Hepatocyte (in vitro differentiated cells): ENCODE measurements around the gene GPR153. TPM values are rescaled to one million over a fixed set of nuclear protein-coding genes. Genes with fewer than 3 reads are reported as not detected.

Source experiments
- DNase-seq: peaks from one replicate; pipeline ENCODE4 v3.0.0-alpha.2; 2016; ENCODE audit warnings: low spot score
- H2AFZ ChIP-seq: fragments of 200-600 bp; sonication (generic); 2 replicates; pipeline ENCODE4 v1.6.0; 2016; ENCODE audit warnings: antibody characterized with exemption, mild to moderate bottlenecking
- H3K27ac ChIP-seq: fragments of 200-600 bp; sonication (generic); 2 replicates; pipeline ENCODE4 v1.5.1; 2016; ENCODE audit warnings: mild to moderate bottlenecking
- H3K27me3 ChIP-seq: fragments of 200-600 bp; sonication (generic); 2 replicates; pipeline ENCODE4 v1.6.1; 2016
- H3K36me3 ChIP-seq: fragments of 200-600 bp; sonication (generic); replicated peaks from 2 replicates; pipeline ENCODE4 v1.5.1; 2016; ENCODE audit warnings: low read depth; ENCODE audit not compliant: insufficient read depth
- H3K4me1 ChIP-seq: fragments of 200-600 bp; sonication (generic); 2 replicates; pipeline ENCODE4 v1.5.1; 2016; ENCODE audit warnings: mild to moderate bottlenecking, moderate library complexity; ENCODE audit not compliant: insufficient read depth
- H3K4me2 ChIP-seq: fragments of 200-600 bp; sonication (generic); 2 replicates; pipeline ENCODE4 v1.6.0; 2016
- H3K4me3 ChIP-seq: fragments of 200-600 bp; sonication (generic); 2 replicates; pipeline ENCODE4 v1.5.1; 2016; ENCODE audit warnings: mild to moderate bottlenecking
- H3K79me2 ChIP-seq: fragments of 200-600 bp; sonication (generic); 2 replicates; pipeline ENCODE4 v1.6.0; 2017; ENCODE audit warnings: mild to moderate bottlenecking
- H3K9me2 ChIP-seq: fragments of 200-600 bp; sonication (generic); replicated peaks from 2 replicates; pipeline ENCODE4 v1.6.0; 2017; ENCODE audit warnings: mild to moderate bottlenecking; ENCODE audit not compliant: insufficient read depth
- H3K9me3 ChIP-seq: fragments of 200-600 bp; sonication (generic); 2 replicates; pipeline ENCODE4 v1.5.1; 2016; ENCODE audit warnings: low read depth, mild to moderate bottlenecking
- H4K20me1 ChIP-seq: fragments of 200-600 bp; sonication (generic); 2 replicates; pipeline ENCODE4 v1.6.0; 2016; ENCODE audit warnings: mild to moderate bottlenecking; ENCODE audit not compliant: insufficient read depth, poor library complexity, severe bottlenecking
- CTCF ChIP-seq: fragments of 200-600 bp; sonication (generic); IDR thresholded peaks from 2 replicates; pipeline ENCODE4 v1.5.1; 2016; ENCODE audit warnings: antibody characterized with exemption, mild to moderate bottlenecking; ENCODE audit not compliant: poor library complexity
- EZH2 ChIP-seq: fragments of 200-600 bp; sonication (generic); IDR thresholded peaks from 2 replicates; pipeline ENCODE4 v1.6.1; 2016; ENCODE audit warnings: antibody characterized with exemption, mild to moderate bottlenecking, borderline replicate concordance
- EZH2phosphoT487 ChIP-seq: fragments of 200-600 bp; sonication (generic); IDR thresholded peaks from one replicate; pipeline ENCODE4 v1.6.1; 2018; ENCODE audit warnings: antibody characterized with exemption, mild to moderate bottlenecking, low read depth, moderate library complexity; ENCODE audit not compliant: unreplicated experiment, severe bottlenecking
- WGBS: methylation state at CpG from one replicate; pipeline ENCODE4 v1.1.6; 2016; ENCODE audit warnings: low lambda C conversion rate; ENCODE audit errors: missing lambda C conversion rate; 5-methylcytosine and 5-hydroxymethylcytosine counted together
- polyA plus RNA-seq: library from polyadenylated mRNA; unstranded; fragments of >200 nt; fragmentation: Nextera tagmentation; extraction: Ambion mirVana; gene quantifications from 2 replicates; pipeline ENCODE4 v1.2.1, GENCODE V29; 2016
- total RNA-seq: library from RNA; depleted of rRNA; stranded (reverse); fragments of >200 nt; gene quantifications from 2 replicates; pipeline ENCODE4 v1.2.3, GENCODE V29; 2014

The GPR153 gene
- total and polyA plus RNA-seq, 2 experiments from 2014 or later, result 9.1 to 13.5 TPM

GRCh38 chr1:6198646-6199297 lies 62.1 kb downstream of the GPR153 start:
- peaks cover 41% of the 10 kb centered on the region for H4K20me1 ChIP-seq
- under 1% methylated on average over 28 of the region's 31 CpGs for WGBS
- H3K9me2 ChIP-seq, result no peaks in the 10 kb centered on the region

GRCh38 chr1:6197746-6198427 lies 63.0 kb downstream of the GPR153 start:
- 66% methylated on average over 6 of the region's 6 CpGs for WGBS

More at GRCh38 chr1:6198646-6199297, 62.1 kb downstream of the GPR153 start:
- DNase-seq, result no peak
- Histone ChIP-seq H3K27ac (peak overlapping the region; percentile 84), H3K4me3 (peak overlapping the region; percentile 65), H3K9me3 (no peaks in the 10 kb centered on the region), H3K4me2 (peak overlapping the region; percentile 83), H3K27me3 (no peaks in the 10 kb centered on the region), H3K79me2 (peaks cover 54% of the 10 kb centered on the region), H2AFZ (peak overlapping the region; percentile 20), H3K36me3 (no peaks in the 10 kb centered on the region), H3K4me1 (peaks cover 12% of the 10 kb centered on the region)
- TF ChIP-seq EZH2phosphoT487, result no peak
- TF ChIP-seq EZH2, result no peak
- no peak for TF ChIP-seq CTCF

More at GRCh38 chr1:6197746-6198427, 63.0 kb downstream of the GPR153 start:
- peaks cover 63% of the 10 kb centered on the region for H3K79me2 ChIP-seq
- H3K27ac ChIP-seq, result no peak overlapping the region
- no peak for TF ChIP-seq CTCF
- no peak for TF ChIP-seq EZH2phosphoT487
- TF ChIP-seq EZH2, result no peak
- DNase-seq, result no peak
- peaks cover 41% of the 10 kb centered on the region for H4K20me1 ChIP-seq
- H3K4me1 ChIP-seq, result peaks cover 12% of the 10 kb centered on the region
- H2AFZ ChIP-seq, result no peak overlapping the region
- no peaks in the 10 kb centered on the region for H3K9me3 ChIP-seq
- H3K4me2 ChIP-seq, result peak overlapping the region; percentile 83
- no peaks in the 10 kb centered on the region for H3K9me2 ChIP-seq
- H3K36me3 ChIP-seq, result no peaks in the 10 kb centered on the region
- no peaks in the 10 kb centered on the region for H3K27me3 ChIP-seq
- H3K4me3 ChIP-seq, result peak overlapping the region; percentile 65

Other genes starting within 250 kb of the GPR153 start
- 3.5 and 3.7 TPM in 2 replicates for gene KCNAB2, start 215.2 kb downstream of the GPR153 start, total RNA-seq
- 3.1 and 7.4 TPM in 2 replicates for gene KCNAB2, start 215.2 kb downstream of the GPR153 start, polyA plus RNA-seq
- gene CHD5, start 80.8 kb downstream of the GPR153 start, total RNA-seq, result 0.08 and 0.13 TPM in 2 replicates
- gene CHD5, start 80.8 kb downstream of the GPR153 start, polyA plus RNA-seq, result 0.18 TPM in 1 of 2 replicates, not detected in the other
- 168 and 188 TPM in 2 replicates for gene RPL22, start 61.5 kb downstream of the GPR153 start, total RNA-seq
- gene RPL22, start 61.5 kb downstream of the GPR153 start, polyA plus RNA-seq, result 103 and 115 TPM in 2 replicates
- 14.7 and 29.3 TPM in 2 replicates for gene RNF207, start 55.0 kb downstream of the GPR153 start, total RNA-seq
- 28.3 and 30.9 TPM in 2 replicates for gene RNF207, start 55.0 kb downstream of the GPR153 start, polyA plus RNA-seq
- 60.1 and 62.4 TPM in 2 replicates for gene ICMT, start 25.1 kb downstream of the GPR153 start, total RNA-seq
- gene ICMT, start 25.1 kb downstream of the GPR153 start, polyA plus RNA-seq, result 32.2 and 40.3 TPM in 2 replicates
- not detected in 2 replicates for gene HES3, start 16.9 kb downstream of the GPR153 start, total RNA-seq
- gene HES3, start 16.9 kb downstream of the GPR153 start, polyA plus RNA-seq, result not detected in 2 replicates
- 20.3 and 25.8 TPM in 2 replicates for gene ACOT7, start 132.7 kb upstream of the GPR153 start, total RNA-seq
- gene ACOT7, start 132.7 kb upstream of the GPR153 start, polyA plus RNA-seq, result 38.1 and 39.9 TPM in 2 replicates
- gene HES2, start 158.8 kb upstream of the GPR153 start, total RNA-seq, result 0.27 and 0.44 TPM in 2 replicates
- gene HES2, start 158.8 kb upstream of the GPR153 start, polyA plus RNA-seq, result 0.36 and 1.2 TPM in 2 replicates
- gene ESPN, start 163.7 kb upstream of the GPR153 start, total RNA-seq, result 21.4 and 31.1 TPM in 2 replicates
- 48.4 and 65.7 TPM in 2 replicates for gene ESPN, start 163.7 kb upstream of the GPR153 start, polyA plus RNA-seq
- 4.8 and 14.0 TPM in 2 replicates for gene TNFRSF25, start 205.1 kb upstream of the GPR153 start, total RNA-seq
- 7.1 and 16.9 TPM in 2 replicates for gene TNFRSF25, start 205.1 kb upstream of the GPR153 start, polyA plus RNA-seq
- 11.6 and 13.3 TPM in 2 replicates for gene PLEKHG5, start 230.6 kb upstream of the GPR153 start, total RNA-seq
- 9.3 and 11.5 TPM in 2 replicates for gene PLEKHG5, start 230.6 kb upstream of the GPR153 start, polyA plus RNA-seq